Activated T-cell treated with anti-CD3 and anti-CD28 coated beads, Interleukin-2, amount 50 U/mL, for 48 hours (primary cell): ENCODE results near the gene RPN2.
"Not testable (repeated sequence)": the region's sequence is repeated elsewhere in the genome, so short reads cannot be mapped to it uniquely, and the experiment has no call there.

Source experiments
- DNase-seq, 2 experiments: peaks; one replicate each; pipeline ENCODE4 v3.0.0-alpha.2; 2020

The RPN2 gene

DNA sequence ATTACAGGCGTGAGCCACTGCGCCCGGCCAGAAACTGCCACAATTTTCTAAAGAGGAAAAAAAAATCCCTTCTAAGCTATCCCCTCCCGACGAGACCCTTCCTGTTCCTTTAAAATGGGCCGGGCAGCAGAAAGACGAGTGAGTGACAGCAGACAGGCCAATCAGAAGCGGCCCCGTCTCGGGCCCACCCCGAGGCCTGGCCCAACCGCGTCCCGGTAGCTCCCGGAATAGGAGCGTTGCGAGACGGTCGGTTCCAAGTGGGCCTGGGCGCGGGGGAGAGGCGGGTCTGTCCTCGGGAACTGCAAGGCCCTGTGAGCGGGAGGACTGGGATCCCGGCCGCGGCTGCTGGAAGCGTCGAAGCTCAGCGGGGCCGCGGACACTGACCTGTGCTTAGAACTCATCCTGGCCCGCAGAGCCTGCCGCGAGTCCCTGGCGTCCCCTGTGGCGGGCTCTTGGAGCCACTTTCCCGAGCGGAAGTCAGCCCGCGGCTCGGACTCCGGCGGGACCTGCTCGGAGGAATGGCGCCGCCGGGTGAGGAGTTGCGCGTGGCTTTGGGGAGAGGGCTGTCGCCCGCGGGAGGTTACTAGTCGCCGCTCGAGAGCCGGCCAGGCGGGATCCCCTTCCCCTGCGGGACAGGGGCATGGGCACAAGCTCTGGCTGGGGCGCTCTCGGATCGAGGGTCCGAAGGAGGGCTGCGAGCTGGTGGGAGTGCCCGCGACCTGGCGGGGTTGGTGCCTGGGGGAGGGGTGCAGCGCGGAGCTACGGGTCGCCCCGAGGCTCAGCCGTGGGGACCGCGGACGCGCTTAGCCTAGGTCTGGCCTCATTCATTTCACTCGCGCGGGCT is at the start of gene RPN2, which contains the start of gene MROH8:
Gene RPN2 (plus strand): TSS at position 492 of the 844 bp plus-strand sequence. CDS start 27 bp downstream, at position 519.
Gene MROH8 (minus strand): TSS at position 710 of the 844 bp plus-strand sequence.
- peak; percentile 95 to 96 for DNase-seq

DNA sequence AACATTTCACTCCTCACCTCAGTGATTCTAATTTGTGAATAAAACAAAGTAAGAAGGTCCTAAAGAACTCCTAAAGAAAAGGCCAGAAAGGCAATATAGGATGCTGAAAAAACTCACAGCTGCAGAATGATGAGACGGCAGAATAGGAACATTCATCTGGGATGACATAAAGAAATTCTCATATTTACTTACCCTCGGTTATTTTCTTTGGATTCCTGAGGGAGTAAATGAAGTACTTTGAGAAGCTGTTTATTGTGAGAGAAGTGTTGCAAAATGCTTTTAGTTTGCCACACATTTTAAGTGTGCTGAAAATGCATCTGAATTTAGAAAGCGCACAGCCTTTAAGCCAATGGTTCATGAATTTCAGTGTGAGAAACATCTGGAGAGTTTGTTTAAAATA is 47.6 kb upstream of the RPN2 start:
- DNase-seq = no peak

DNA sequence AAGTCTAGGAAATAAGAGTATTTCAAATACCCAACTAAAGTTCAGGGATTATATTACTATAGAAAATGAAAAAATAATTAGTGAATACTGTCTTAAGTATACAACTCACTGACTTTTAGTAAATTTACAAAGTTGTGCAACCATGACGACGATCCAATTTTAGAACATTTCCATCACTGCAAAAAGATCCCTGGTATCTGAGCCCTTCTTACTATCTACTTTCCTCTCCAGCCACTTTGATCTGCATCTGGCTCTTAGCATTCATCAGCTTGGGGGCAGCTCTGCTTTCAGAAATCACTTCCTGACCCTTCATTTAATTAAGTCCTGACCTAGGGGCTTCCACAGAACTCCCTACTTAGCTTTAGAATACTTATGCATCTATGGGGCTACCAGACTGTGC is 45.2 kb upstream of the RPN2 start:
- DNase-seq = no peak

DNA sequence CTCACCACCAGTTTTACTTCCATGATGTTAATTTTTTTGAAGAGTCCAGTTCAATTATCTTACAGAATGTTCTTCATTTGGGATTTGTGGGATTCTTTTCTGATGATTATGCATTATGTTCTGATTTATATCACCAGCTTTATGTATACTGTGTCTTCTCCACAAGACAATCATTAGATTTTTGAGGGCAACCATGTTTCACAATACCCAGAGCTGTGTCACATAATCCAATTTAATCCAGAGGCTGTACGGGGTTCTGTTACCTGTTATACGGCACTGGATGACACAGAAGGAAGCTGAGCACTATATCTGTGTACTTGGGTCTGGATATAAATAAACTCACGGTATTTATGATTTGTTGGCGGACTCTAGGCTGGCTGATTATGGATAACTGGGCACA is 41.6 kb upstream of the RPN2 start:
- no peak for DNase-seq

DNA sequence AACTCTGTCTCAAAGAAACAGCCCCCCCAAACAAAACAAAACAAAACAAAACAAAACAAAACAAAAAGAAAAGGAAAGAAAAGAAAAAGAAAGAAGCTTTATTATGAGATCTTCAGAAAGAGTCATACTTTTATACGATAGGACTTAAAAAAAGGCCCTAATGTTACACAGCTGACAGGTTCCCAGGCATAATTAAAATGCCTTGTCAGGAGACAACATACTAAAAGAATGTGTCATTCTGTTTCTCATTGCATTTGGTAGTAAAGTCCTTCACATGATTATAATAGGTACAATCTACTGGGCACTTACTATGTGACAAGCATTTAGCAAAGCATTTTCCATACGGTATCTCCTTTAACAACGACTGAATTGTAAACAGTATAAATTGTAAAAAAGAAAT is 36.4 kb upstream of the RPN2 start:
- no peak for DNase-seq

DNA sequence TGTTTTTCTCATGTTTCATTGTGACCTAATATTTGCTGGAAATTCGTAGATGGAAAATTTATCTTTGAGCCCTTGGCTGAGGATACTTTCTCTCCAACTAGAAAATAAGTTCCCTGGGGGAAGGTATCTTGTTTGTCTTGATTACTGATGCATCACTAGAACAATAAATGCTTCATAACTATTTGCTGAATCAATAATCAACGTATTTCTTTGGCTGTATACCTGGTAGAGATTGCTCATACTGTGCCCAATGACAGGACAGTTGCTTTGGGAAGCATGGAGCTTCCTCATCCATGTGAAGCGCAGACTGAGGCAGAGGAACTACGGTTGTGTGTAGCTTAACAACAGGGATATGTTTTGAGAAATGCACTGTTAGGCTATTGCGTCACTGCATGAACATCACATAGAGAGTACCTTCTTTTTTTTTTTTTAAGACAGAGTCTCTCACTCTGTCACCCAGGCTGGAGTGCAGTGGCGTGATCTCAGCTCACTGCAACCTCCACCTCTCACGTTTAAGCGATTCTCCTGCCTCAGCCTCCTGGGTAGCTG is 34.2 kb upstream of the RPN2 start:
- DNase-seq = no peak

DNA sequence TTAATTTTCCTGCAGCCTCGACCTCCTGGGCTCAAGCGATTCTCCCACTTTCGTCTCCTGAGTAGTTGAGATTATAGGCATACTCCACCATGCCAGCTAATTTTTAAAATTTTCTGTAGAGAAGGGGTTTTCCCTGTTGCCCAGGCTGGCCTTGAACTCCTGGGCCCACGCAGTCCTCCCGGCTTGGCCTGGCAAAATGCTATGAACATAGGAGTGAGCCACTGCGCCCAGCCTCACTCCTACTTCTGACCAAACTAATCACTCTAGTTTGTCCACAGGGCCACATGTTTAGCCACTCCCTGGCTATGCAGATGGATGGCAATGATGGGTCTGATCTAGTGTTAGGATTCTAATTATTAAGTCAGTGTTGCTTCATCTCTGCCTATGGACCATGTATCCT is 31.9 kb upstream of the RPN2 start:
- DNase-seq = no peak

DNA sequence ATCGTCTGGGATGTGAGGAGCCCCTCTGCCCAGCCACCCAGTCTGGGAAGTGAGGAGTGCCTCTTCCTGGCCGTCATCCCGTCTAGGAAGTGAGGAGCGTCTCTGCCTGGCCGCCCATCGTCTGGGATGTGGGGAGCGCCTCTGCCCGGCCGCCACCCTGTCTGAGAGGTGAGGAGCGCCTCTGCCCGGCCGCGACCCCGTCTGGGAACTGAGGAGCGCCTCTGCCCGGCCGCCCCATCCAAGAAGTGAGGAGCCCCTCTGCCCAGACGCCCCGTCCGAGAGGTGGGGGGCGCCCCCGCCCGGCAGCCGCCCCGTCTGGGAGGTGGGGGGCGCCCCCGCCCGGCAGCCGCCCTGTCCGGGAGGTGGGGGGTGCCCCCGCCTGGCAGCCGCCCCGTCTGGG is 28.3 kb upstream of the RPN2 start:
- not testable (repeated sequence) for DNase-seq

DNA sequence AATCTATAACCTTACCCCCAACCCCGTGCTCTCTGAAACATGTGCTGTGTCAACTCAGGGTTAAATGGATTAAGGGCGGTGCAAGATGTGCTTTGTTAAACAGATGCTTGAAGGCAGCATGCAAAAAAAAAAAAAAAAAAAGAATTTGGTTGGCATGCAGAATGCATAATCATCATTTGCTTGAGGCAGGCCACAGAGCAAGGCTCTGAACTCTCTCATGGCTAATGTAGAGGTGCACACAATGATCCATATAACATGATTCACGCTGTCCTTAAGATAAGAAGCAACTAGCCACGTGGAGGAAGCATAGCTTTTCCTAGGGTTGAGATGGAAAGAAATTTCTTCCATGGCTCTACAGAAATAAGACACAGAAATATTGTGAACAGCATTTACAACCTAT is 27.6 kb upstream of the RPN2 start:
- DNase-seq = no peak

DNA sequence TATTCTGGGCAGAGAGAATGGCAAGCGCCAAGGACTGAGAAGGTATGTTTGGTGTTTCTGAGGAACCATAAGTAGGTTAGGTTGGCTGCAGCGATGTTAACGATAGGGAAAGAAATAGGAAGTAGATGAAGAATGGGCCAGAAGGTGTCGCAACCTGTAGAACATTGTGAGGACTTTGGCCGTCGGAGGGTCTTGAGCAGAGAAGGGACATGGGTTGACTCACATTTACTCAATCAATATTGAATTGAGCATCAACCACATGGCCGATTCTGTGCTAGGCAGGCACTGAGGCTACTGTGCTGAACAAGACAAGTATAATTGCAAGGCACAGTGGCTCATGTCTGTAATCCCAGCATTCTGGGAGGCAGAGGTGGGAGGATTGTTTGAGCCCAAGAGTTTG is 26.8 kb upstream of the RPN2 start:
- no peak for DNase-seq

DNA sequence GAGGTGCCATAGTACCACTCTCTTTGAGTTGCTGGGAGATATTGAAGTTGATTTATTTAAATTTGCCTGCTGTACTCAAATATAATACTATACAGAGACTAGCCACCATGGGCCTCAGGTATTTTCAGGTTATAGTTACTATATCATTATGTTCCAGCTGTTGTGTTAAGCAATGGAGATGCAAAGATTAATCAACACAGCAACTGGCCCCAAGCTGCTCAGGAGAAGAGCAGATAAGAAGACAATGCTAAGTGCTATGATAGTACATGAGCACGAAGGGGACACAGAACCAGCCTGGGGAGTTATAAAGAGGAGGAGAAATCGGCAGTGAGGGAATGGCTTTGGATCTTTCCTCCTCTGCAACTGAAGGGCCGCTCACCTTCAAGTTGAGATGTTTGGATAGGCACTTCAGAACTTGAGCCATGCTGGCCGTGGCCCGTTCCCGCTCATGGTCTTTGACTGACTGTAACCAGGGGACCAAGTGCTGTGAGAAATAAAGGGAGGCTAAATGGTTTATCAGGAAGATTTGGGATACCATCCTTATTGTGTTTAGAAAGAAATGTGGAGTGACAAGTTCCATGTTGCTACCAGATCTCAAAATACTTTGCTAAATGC is 24.3 kb upstream of the RPN2 start:
- DNase-seq = no peak

DNA sequence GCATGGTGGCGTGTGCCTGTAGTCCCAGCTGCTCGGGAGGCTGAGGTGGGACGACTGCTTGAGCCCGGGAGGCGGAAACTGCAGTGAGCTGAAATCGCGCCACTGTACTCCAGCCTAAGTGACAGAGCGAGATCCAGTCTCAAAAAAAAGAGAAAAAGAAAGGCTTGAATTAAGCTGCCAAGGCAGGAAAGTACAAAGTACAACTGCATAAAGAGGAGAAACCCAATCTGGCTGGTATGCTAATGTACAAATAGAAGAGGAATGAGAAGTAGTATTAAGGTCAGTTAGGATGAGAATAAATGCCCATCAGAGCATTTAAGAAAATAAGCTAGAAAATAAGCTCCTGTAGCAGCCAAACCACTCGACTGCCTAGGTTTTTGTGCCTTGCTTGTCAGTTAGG is 23.1 kb upstream of the RPN2 start:
- DNase-seq = no peak

DNA sequence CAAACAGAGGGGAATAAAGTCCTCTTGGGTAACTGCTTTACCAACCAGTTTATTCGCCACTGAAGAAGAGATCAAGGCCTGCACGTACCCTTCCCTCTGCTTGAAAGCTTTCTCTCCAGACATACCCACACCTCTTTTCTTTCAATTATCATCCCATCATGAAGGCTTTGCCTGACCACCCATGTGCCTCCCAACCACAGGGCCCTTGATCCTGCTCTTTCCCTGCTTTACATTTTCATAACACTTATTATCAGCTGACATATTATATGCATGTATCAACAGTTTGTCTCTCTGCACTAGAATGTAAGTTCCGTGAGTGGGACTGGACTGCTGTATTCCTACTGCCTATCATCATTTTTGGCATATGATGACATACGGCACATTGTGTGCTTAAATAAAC is 20.9 kb upstream of the RPN2 start:
- no peak for DNase-seq

DNA sequence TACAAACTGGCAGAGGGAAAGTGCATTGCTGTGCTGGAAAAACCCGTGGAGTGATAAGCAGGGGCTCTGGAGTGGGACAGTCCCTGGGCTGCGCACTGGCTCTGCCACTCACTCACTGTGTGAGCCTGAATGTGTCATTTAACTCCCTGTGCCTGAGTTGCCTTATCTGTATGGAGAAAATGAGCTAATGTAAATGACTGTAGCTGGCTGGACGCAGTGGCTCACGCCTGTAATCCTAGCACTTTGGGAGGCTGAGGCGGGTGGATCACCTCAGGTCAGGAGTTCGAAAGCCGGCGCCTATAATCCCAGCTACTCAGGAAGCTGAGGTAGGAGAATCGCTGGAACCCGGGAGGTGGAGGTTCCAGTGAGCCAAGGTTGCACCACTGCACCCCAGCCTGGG is 18.4 kb upstream of the RPN2 start:
- DNase-seq = no peak

DNA sequence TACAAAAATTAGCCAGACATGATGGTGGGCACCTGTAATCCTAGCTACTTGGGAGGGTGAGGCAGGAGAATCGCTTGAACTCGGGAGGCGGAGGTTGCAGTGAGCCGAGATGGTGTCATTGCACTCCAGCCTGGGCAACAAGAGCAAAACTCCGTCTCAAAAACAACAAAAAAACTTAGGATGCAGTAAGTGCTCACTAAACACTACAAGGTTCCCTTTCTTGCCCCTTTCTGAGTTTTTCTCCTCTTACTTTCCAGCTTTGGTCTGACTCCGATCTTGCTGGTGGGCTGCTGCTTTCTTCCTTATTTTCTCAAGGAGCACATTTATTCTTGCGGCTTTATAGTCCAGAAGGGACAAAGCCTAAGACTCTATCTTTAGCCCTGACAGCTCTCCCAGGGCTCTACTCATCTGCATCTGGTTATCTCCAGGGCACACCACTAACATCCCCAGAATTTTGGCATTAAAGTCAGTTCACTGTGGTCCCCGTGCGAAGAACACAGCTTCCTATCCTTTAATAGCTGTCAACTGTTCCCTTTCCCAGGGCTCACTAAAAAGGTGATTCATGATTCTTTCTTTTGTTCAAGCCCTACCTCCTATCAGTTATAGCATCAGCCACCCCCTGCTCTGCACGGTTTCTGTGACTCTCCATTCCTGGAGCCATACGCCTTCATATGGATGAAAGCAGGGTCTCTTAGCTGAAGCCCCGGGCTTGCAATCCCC is 17.1 kb upstream of the RPN2 start:
- no peak for DNase-seq

DNA sequence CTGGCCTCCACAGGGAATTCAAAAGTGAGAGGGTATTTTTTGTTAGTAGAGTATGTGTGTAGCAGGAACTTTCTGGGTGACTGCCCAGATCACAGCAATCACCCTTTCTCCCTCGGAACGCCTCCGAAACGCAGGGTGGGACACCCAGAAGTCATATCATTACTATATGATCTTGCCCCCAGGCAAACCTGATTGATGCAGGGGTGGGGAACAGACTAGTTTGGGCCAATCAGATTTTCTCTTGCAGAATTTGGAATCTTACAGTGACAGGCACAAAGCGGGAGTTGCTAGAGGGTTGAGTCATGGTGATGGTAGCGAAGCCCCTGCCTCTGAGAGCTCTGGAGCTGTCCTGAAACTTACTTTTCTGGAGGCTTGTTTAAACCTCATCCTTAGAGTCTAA is 16.5 kb upstream of the RPN2 start:
- no peak for DNase-seq

DNA sequence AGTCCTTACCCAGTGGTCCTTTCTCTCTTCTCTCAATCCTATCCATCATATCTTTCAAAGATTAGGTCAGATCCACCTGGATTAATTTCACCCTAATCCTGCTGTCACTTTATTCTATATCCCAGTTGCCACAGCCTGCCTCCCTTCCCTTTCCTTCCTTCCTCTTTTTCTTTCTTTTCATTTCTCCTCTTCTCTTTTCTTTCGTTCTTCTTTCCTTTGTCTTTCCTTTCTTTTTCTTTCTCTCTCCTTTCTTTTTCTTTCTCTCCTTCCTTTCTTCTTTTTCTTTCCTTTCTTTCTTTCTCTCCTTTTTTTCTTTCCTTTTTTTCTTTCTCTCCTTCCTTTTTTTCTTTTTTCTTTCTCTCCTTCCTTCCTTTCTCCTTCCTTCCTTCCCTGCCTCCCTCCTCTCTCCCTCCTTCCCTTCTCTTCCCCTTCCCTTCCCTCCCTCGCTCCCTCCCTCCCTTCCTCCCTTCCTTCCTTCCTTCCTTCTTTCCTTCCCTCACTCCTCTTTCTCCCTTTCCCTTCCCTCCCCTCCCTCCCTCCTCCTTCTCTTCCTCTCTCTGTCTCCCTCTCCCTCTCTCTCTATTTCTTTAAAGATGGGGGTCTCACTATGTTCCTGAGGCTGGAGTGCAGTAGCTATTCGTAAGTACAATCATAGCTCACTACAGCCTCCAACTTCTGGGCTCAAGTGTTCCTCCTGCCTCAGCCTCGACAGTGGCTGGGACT is 15.1 kb upstream of the RPN2 start:
- DNase-seq = no peak

DNA sequence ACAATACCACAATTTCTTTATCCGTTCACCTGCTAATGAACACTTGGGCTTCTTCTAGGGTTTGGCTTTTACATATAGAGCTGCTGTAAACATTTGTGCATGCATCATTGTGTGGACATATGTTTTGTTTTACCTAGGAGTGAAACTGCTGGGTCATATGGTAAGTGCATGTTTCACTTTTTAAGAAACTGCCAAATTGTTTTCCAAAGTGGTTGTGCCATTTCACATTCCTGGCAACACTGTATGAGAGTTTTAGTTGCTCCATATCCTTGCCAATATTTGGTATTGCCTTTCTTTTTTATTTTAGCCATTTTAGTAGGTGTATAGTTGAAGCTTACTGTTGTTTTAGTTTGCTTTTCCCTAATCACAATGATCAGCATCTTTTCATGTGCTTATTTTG is 14.1 kb upstream of the RPN2 start:
- no peak for DNase-seq

DNA sequence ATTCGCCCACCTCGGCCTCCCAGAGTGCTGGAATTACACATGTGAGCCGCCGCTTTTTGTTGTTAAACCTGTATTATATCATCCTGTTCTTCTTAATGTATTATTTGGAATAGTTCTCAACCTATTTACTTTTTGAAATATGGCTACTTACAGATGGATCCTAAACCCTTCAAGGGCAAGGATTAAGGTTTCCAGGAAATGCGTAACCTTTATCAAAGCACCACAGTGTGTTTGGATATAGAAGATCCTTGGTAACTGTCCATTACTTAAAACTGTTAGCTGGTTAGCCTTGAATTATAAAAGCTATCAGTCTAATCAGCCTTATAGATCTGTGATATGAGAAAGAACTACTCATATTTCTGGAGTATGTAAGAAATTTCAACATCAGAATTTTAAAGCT is 12.3 kb upstream of the RPN2 start:
- no peak for DNase-seq

DNA sequence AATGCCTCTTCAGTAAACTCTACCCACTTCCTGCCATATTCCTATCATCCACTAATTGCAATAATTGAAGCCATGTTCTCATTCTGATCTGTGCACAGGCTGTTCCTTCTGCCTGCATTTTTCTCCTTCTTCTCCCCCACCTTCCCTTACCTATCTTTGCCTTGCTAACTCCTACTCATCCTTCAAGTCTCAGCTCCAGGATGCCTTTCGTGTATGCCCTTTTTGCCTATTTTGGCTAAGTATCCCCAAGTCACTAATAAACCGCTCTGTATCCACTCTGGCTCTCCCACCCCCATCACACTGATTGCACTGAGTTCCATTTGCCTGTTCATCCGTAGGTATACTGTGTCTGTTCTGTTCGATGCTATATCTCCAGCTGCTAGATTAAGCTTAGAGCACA is 6.3 kb upstream of the RPN2 start:
- no peak for DNase-seq

DNA sequence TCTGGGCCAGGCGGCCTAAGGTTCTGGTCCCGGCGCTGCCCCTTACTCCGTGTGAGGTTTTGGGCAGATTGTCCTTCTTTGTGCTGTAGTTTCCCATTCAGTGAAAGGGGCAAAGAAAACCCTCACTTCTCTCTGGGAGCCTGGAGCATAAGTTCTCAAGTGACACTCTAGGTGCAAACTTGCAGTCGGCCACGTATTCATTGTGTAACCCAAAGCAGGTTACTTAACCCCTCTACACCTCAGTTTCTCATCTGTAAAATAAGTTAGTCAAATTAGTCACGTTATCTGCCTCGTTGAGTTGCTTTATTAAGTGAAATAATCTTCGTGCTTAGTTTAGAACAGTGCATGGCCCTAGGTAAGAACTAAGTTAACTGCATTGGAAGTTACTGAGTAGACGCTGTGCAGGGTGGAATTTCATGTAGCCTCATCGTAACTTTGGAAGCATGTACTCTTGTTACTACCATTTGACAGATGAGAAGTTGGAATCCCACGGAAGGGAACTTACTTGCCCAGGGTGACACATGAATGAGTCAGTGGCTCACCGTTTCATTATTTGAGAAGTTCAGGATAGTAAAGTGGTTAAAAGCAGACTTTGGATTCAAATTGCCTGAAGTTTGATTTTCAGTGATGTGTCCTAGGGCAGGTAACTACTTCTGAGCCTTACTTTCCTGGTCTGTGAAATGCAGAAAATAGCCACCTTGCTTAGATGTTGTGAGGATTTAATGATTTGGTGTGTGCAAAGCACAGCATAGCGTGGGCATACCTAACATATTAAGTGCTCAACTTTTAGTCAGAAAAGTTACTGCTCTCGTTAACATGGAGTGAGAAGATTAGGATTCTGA is 774 bp downstream of the RPN2 start:
- peak in 1 of 2 experiments; percentile 30 for DNase-seq

DNA sequence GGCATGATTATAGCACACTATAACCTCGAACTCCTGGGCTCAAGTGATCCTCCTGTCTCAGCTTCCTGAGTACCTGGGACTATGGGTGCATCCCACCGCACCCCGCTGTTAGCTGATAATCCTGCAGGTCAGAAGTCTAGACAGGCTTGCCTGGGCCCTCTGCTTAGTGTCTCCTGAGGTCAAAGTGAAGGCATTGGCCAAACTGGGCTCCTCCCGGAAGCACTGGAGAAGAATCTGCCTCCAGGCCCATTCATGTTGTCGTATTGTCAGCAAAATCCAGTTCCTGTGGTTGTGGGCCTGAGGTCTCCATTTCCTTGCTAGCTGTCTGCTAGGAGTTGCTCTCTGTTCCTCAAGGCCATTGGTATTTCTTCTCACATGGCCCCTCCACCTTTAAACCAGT is 6.6 kb downstream of the RPN2 start:
- no peak for DNase-seq
